Measurements from ENCODE around the gene SSNA1.

DNA sequence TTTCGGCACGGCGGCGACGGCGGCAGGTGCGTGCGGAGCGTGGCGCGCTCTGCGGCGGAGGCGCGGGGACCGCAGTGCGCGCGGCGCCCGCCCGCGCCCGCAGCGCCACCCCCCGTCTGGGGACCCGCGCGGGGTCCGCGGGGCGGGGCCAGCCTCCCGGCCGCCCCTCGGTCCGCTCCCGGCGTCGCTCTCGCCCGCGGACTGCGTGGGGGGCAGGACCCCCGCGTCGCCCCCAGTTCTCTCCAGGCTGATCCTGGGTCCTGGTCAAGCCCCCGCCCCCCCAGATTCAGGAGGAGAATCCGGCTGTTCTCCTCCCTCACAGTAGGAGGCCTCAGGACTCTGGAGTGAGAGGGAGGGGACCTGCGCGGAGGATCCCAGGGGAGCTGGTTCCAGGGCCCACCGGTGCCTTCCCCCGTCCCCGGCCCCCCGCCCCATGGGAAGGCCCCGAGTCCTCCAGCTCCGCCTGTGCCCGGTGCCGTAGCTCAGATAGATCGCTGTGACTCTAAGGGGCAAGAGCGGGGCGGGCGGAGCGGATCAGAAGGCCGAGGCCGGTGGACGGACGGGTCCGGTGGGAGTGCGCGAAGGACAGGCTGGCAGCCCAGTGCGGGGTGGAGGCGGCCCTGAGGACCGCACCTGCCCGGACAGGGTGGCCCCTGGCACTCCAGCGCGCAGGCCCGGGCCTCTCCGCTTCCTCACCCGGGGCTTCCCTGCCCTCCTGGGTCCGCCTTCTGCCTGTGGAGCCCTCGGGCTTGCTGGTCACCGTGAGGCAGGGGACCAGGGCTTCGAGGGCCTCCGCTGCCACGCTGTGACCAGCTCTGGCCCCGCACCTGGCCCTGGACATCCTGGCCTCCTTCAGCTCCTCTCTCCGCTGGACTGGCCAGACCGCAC lies 34.0 kb downstream of the SSNA1 start, which contains the start of gene RNF208:
- TF ChIP-seq CREB1 (IDR thresholded peaks at IDR 0.05; ENCODE audit: low read depth) = no peak
- TF ChIP-seq RAD21 (IDR thresholded peaks at IDR 0.05; ENCODE audit: low read depth) = no peak
- no peak for TF ChIP-seq FOXM1 (IDR thresholded peaks at IDR 0.05; ENCODE audit: borderline replicate concordance, low read depth)
- TF ChIP-seq EP300 (IDR thresholded peaks at IDR 0.05; ENCODE audit: borderline replicate concordance) = no peak
- no peak for TF ChIP-seq CEBPB (IDR thresholded peaks at IDR 0.05)
- TF ChIP-seq, protein P1, sequence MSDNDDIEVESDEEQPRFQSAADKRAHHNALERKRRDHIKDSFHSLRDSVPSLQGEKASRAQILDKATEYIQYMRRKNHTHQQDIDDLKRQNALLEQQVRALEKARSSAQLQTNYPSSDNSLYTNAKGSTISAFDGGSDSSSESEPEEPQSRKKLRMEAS (IDR thresholded peaks at IDR 0.05) = no peak; the same call in 1 of the 2 replicates
- TF ChIP-seq TEAD4 (IDR thresholded peaks at IDR 0.05) = no peak
- TF ChIP-seq, protein P2, sequence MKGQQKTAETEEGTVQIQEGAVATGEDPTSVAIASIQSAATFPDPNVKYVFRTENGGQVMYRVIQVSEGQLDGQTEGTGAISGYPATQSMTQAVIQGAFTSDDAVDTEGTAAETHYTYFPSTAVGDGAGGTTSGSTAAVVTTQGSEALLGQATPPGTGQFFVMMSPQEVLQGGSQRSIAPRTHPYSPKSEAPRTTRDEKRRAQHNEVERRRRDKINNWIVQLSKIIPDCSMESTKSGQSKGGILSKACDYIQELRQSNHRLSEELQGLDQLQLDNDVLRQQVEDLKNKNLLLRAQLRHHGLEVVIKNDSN (IDR thresholded peaks at IDR 0.05) = no peak
- TF ChIP-seq, protein P3, sequence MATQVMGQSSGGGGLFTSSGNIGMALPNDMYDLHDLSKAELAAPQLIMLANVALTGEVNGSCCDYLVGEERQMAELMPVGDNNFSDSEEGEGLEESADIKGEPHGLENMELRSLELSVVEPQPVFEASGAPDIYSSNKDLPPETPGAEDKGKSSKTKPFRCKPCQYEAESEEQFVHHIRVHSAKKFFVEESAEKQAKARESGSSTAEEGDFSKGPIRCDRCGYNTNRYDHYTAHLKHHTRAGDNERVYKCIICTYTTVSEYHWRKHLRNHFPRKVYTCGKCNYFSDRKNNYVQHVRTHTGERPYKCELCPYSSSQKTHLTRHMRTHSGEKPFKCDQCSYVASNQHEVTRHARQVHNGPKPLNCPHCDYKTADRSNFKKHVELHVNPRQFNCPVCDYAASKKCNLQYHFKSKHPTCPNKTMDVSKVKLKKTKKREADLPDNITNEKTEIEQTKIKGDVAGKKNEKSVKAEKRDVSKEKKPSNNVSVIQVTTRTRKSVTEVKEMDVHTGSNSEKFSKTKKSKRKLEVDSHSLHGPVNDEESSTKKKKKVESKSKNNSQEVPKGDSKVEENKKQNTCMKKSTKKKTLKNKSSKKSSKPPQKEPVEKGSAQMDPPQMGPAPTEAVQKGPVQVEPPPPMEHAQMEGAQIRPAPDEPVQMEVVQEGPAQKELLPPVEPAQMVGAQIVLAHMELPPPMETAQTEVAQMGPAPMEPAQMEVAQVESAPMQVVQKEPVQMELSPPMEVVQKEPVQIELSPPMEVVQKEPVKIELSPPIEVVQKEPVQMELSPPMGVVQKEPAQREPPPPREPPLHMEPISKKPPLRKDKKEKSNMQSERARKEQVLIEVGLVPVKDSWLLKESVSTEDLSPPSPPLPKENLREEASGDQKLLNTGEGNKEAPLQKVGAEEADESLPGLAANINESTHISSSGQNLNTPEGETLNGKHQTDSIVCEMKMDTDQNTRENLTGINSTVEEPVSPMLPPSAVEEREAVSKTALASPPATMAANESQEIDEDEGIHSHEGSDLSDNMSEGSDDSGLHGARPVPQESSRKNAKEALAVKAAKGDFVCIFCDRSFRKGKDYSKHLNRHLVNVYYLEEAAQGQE (IDR thresholded peaks at IDR 0.05; ENCODE audit: low read depth) = no peak
- TF ChIP-seq TAF1 (IDR thresholded peaks at IDR 0.05; ENCODE audit: low read depth) = no peak
- no peak for TF ChIP-seq EGR1 (IDR thresholded peaks at IDR 0.05)
- TF ChIP-seq YY1 (IDR thresholded peaks at IDR 0.05; ENCODE audit: low read depth) = no peak
- TF ChIP-seq NFIC (IDR thresholded peaks at IDR 0.05) = no peak
- no peak for TF ChIP-seq TCF12 (IDR thresholded peaks at IDR 0.05; ENCODE audit: low read depth)

All from Ishikawa (cell line).